ENCODE measurements around the gene DMPK.
"Not testable (repeated sequence)": the region's sequence is repeated elsewhere in the genome, so short reads cannot be mapped to it uniquely, and the experiment has no call there.

Gene DMPK

GRCh38 chr19:45814851-45815480, 32.7 kb upstream of the DMPK start, which contains the start of gene RSPH6A:
Gene RSPH6A (minus strand): TSS chr19:45815308. CDS start chr19:45815176, 132 bp downstream.
- H3K9me3 ChIP-seq (ENCODE audit: control insufficient read depth, low read length): no peaks in the 10 kb centered on the region
- H3K36me3 ChIP-seq (ENCODE audit: control insufficient read depth, insufficient read depth, low read length): peaks cover 7% of the 10 kb centered on the region
- peaks cover 18% of the 10 kb centered on the region for H3K4me1 ChIP-seq (ENCODE audit: control insufficient read depth, insufficient read depth, low read length, poor library complexity, severe bottlenecking)
- H3K27ac ChIP-seq (ENCODE audit: low read depth, low read length, severe bottlenecking): peak within 1 kb of the TSS; percentile 33
- H3K4me3 ChIP-seq (ENCODE audit: extremely low read depth, insufficient read depth, low read length, poor library complexity, severe bottlenecking): peak within 1 kb of the TSS; percentile 65
- WGBS, 2 experiments (ENCODE audit: insufficient coverage in 2 of 2): 27 to 28% methylated on average over 30 to 37 of the region's 40 CpGs

- H3K4me1 ChIP-seq (ENCODE audit: control insufficient read depth, insufficient read depth, low read length, poor library complexity, severe bottlenecking): peaks cover 24% of the 10 kb centered on the region
- peaks cover 4% of the 10 kb centered on the region for H3K36me3 ChIP-seq (ENCODE audit: control insufficient read depth, insufficient read depth, low read length)
- H3K27ac ChIP-seq (ENCODE audit: low read depth, low read length, severe bottlenecking): no peak overlapping the region
- no peaks in the 10 kb centered on the region for H3K9me3 ChIP-seq (ENCODE audit: control insufficient read depth, low read length)
- 89 to 96% methylated on average over 10 to 11 of the region's 12 CpGs for WGBS, 2 experiments (ENCODE audit: insufficient coverage in 2 of 2)
- peak overlapping the region; percentile 65 for H3K4me3 ChIP-seq (ENCODE audit: extremely low read depth, insufficient read depth, low read length, poor library complexity, severe bottlenecking)
Observed at GRCh38 chr19:45814166-45814780, 32.0 kb upstream of the DMPK start.

- Histone ChIP-seq H3K36me3 (ENCODE audit: control insufficient read depth, insufficient read depth, low read length) (peaks cover 4% of the 10 kb centered on the region), H3K4me1 (ENCODE audit: control insufficient read depth, insufficient read depth, low read length, poor library complexity, severe bottlenecking) (peaks cover 18% of the 10 kb centered on the region), H3K4me3 (ENCODE audit: extremely low read depth, insufficient read depth, low read length, poor library complexity, severe bottlenecking) (no peak overlapping the region), H3K27ac (ENCODE audit: low read depth, low read length, severe bottlenecking) (no peak overlapping the region), H3K9me3 (ENCODE audit: control insufficient read depth, low read length) (no peaks in the 10 kb centered on the region)
- WGBS, 2 experiments (ENCODE audit: insufficient coverage in 2 of 2): 94 to 97% methylated on average over 6 of the region's 6 CpGs
Observed at GRCh38 chr19:45812297-45812696, 30.0 kb upstream of the DMPK start.

GRCh38 chr19:45809643-45810159, 27.4 kb upstream of the DMPK start:
- Histone ChIP-seq H3K4me3 (ENCODE audit: extremely low read depth, insufficient read depth, low read length, poor library complexity, severe bottlenecking) (no peak overlapping the region), H3K27ac (ENCODE audit: low read depth, low read length, severe bottlenecking) (peak overlapping the region; percentile 86), H3K36me3 (ENCODE audit: control insufficient read depth, insufficient read depth, low read length) (peaks cover 4% of the 10 kb centered on the region), H3K4me1 (ENCODE audit: control insufficient read depth, insufficient read depth, low read length, poor library complexity, severe bottlenecking) (peaks cover 6% of the 10 kb centered on the region), H3K9me3 (ENCODE audit: control insufficient read depth, low read length) (no peaks in the 10 kb centered on the region)
- WGBS, 2 experiments (ENCODE audit: insufficient coverage in 2 of 2): 49 to 60% methylated on average over 4 of the region's 7 CpGs

- no peak overlapping the region for H3K27ac ChIP-seq (ENCODE audit: low read depth, low read length, severe bottlenecking)
- peaks cover 6% of the 10 kb centered on the region for H3K4me1 ChIP-seq (ENCODE audit: control insufficient read depth, insufficient read depth, low read length, poor library complexity, severe bottlenecking)
- H3K4me3 ChIP-seq (ENCODE audit: extremely low read depth, insufficient read depth, low read length, poor library complexity, severe bottlenecking): no peak overlapping the region
- no peaks in the 10 kb centered on the region for H3K9me3 ChIP-seq (ENCODE audit: control insufficient read depth, low read length)
- H3K36me3 ChIP-seq (ENCODE audit: control insufficient read depth, insufficient read depth, low read length): no peaks in the 10 kb centered on the region
Observed at GRCh38 chr19:45805719-45806118, 23.4 kb upstream of the DMPK start.

- WGBS, 2 experiments (ENCODE audit: insufficient coverage in 2 of 2): 89 to 90% methylated on average over 3 to 6 of the region's 8 CpGs
- Histone ChIP-seq H3K9me3 (ENCODE audit: control insufficient read depth, low read length) (no peaks in the 10 kb centered on the region), H3K36me3 (ENCODE audit: control insufficient read depth, insufficient read depth, low read length) (no peaks in the 10 kb centered on the region), H3K4me3 (ENCODE audit: extremely low read depth, insufficient read depth, low read length, poor library complexity, severe bottlenecking) (no peak overlapping the region), H3K27ac (ENCODE audit: low read depth, low read length, severe bottlenecking) (no peak overlapping the region), H3K4me1 (ENCODE audit: control insufficient read depth, insufficient read depth, low read length, poor library complexity, severe bottlenecking) (peaks cover 9% of the 10 kb centered on the region)
Observed at GRCh38 chr19:45804959-45805230, 22.6 kb upstream of the DMPK start.

GRCh38 chr19:45804140-45804958, 22.1 kb upstream of the DMPK start:
- Histone ChIP-seq H3K4me1 (ENCODE audit: control insufficient read depth, insufficient read depth, low read length, poor library complexity, severe bottlenecking) (peaks cover 4% of the 10 kb centered on the region), H3K9me3 (ENCODE audit: control insufficient read depth, low read length) (no peaks in the 10 kb centered on the region), H3K27ac (ENCODE audit: low read depth, low read length, severe bottlenecking) (no peak overlapping the region), H3K4me3 (ENCODE audit: extremely low read depth, insufficient read depth, low read length, poor library complexity, severe bottlenecking) (no peak overlapping the region), H3K36me3 (ENCODE audit: control insufficient read depth, insufficient read depth, low read length) (no peaks in the 10 kb centered on the region)
- 94 to 96% methylated on average over 57 of the region's 57 CpGs for WGBS, 2 experiments (ENCODE audit: insufficient coverage in 2 of 2)

GRCh38 chr19:45801603-45802175, 19.4 kb upstream of the DMPK start:
- H3K27ac ChIP-seq (ENCODE audit: low read depth, low read length, severe bottlenecking): no peak overlapping the region
- 86 to 87% methylated on average over 5 of the region's 7 CpGs for WGBS, 2 experiments (ENCODE audit: insufficient coverage in 2 of 2)
- H3K36me3 ChIP-seq (ENCODE audit: control insufficient read depth, insufficient read depth, low read length): no peaks in the 10 kb centered on the region
- H3K4me3 ChIP-seq (ENCODE audit: extremely low read depth, insufficient read depth, low read length, poor library complexity, severe bottlenecking): no peak overlapping the region
- H3K9me3 ChIP-seq (ENCODE audit: control insufficient read depth, low read length): no peaks in the 10 kb centered on the region
- peaks cover 3% of the 10 kb centered on the region for H3K4me1 ChIP-seq (ENCODE audit: control insufficient read depth, insufficient read depth, low read length, poor library complexity, severe bottlenecking)

GRCh38 chr19:45800070-45800553, 17.8 kb upstream of the DMPK start:
- WGBS, 2 experiments (ENCODE audit: insufficient coverage in 2 of 2): 85 to 87% methylated on average over 8 of the region's 8 CpGs
- H3K4me1 ChIP-seq (ENCODE audit: control insufficient read depth, insufficient read depth, low read length, poor library complexity, severe bottlenecking): peaks cover 3% of the 10 kb centered on the region
- H3K4me3 ChIP-seq (ENCODE audit: extremely low read depth, insufficient read depth, low read length, poor library complexity, severe bottlenecking): no peak overlapping the region

GRCh38 chr19:45799541-45799940, 17.3 kb upstream of the DMPK start:
- not testable (repeated sequence) for H3K4me3 ChIP-seq (ENCODE audit: extremely low read depth, insufficient read depth, low read length, poor library complexity, severe bottlenecking); H3K27ac ChIP-seq (ENCODE audit: low read depth, low read length, severe bottlenecking); H3K36me3 ChIP-seq (ENCODE audit: control insufficient read depth, insufficient read depth, low read length); H3K4me1 ChIP-seq (ENCODE audit: control insufficient read depth, insufficient read depth, low read length, poor library complexity, severe bottlenecking); H3K9me3 ChIP-seq (ENCODE audit: control insufficient read depth, low read length)
- 83% methylated on average over 3 of the region's 5 CpGs; no CpG with 5 or more reads in 1 of the 2 experiments for WGBS, 2 experiments (ENCODE audit: insufficient coverage in 2 of 2)

More at GRCh38 chr19:45800070-45800553, 17.8 kb upstream of the DMPK start:
- Histone ChIP-seq H3K36me3 (ENCODE audit: control insufficient read depth, insufficient read depth, low read length) (no peaks in the 10 kb centered on the region), H3K9me3 (ENCODE audit: control insufficient read depth, low read length) (no peaks in the 10 kb centered on the region), H3K27ac (ENCODE audit: low read depth, low read length, severe bottlenecking) (no peak overlapping the region)

Data from mesodermal cell (in vitro differentiated cells).